ENCODE measurements around the gene CES3.

Gene CES3

DNA sequence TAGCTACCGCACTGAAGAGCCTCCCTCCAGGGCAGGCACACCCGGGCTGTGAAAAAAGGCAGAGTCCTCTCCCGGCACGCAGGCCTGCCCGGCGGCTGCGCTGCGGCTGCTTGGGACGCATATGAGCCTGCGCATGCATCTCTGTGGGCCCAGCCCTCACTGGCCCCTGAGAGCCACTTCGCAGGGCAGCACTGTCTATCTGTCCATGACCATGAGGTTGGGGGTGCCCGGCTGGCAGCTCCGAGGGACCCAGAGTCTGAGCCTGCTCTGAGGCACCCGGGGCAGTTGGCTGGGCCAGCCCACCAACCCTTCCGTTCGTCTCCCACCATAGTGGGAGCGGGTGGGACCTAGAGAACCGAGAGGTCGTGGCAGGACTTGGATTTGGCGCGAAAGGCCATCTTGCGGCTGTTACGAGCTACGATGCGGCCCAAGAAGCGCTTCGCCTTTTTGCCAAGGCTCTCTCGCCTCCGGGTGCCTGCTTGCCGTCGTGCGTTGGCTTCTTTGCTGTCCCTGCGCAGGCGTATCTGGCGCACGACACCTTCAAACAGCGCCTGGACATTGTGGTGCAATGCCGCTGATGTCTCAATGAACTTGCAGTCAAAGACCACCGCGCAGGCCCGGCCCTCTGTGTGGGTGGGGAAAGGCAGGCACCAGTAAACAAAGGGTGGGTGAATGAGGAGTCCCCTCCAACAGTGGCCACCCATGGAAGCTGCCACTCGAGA lies 39.2 kb upstream of the CES3 start:
- Histone ChIP-seq H3F3A (ENCODE audit: insufficient read depth, low read length) (no peaks in the 10 kb centered on the region), H3K9me3 (replicated peaks; ENCODE audit: insufficient read depth, low read length) (no peaks in the 10 kb centered on the region), H3K27ac (ENCODE audit: low read length) (no peak overlapping the region), H3K9me2 (replicated peaks; ENCODE audit: insufficient read depth, low read length) (no peaks in the 10 kb centered on the region), H3K79me2 (ENCODE audit: low read length) (no peaks in the 10 kb centered on the region), H3K36me3 (replicated peaks; ENCODE audit: insufficient read depth, low read length) (no peaks in the 10 kb centered on the region), H4K20me1 (ENCODE audit: insufficient read depth, low read length) (no peaks in the 10 kb centered on the region), H3K27me3 (replicated peaks; ENCODE audit: insufficient read depth, low read length) (peaks cover 74% of the 10 kb centered on the region), H3K4me2 (ENCODE audit: low read depth, low read length) (no peak overlapping the region), H3K9ac (ENCODE audit: low read length) (no peak overlapping the region), H3K4me3 (ENCODE audit: low read length) (no peak overlapping the region), H2AFZ (ENCODE audit: low read length) (no peak overlapping the region), H3K4me1 (ENCODE audit: low read length) (no peaks in the 10 kb centered on the region)
- no peak for DNase-seq
- TF ChIP-seq, protein P1, sequence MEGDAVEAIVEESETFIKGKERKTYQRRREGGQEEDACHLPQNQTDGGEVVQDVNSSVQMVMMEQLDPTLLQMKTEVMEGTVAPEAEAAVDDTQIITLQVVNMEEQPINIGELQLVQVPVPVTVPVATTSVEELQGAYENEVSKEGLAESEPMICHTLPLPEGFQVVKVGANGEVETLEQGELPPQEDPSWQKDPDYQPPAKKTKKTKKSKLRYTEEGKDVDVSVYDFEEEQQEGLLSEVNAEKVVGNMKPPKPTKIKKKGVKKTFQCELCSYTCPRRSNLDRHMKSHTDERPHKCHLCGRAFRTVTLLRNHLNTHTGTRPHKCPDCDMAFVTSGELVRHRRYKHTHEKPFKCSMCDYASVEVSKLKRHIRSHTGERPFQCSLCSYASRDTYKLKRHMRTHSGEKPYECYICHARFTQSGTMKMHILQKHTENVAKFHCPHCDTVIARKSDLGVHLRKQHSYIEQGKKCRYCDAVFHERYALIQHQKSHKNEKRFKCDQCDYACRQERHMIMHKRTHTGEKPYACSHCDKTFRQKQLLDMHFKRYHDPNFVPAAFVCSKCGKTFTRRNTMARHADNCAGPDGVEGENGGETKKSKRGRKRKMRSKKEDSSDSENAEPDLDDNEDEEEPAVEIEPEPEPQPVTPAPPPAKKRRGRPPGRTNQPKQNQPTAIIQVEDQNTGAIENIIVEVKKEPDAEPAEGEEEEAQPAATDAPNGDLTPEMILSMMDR (IDR thresholded peaks at IDR 0.05; ENCODE audit: low read length), result no peak
- TF ChIP-seq EZH2 (optimal IDR thresholded peaks at IDR 0.05; ENCODE audit: low read depth, low read length) (no peak), EZH2phosphoT487 (IDR thresholded peaks at IDR 0.05; ENCODE audit: low read length) (no peak)

DNA sequence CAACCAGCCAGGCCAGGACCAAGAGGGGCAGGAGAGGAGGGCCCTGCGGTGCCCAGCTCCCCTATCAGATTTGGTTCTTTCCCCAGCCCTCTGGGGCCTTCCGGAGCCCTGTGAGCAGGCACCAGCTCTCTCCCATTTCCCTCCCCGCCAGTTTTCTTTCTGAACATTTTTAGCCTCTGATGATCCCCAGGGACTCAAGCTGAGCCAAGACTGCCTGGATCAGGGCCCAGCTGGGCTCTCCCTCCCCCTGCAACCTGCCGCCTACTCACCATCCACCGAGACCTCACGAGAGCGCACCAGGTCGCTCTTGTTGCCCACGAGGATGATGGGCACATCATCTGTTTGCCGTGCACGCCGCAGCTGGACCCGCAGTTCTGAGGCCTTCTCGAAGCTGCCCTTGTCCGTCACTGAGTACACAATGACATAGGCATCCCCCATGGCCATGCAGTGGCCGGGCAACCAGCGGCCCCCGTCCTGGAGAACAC lies 37.8 kb upstream of the CES3 start:
- no peaks in the 10 kb centered on the region for H3K36me3 ChIP-seq (replicated peaks; ENCODE audit: insufficient read depth, low read length)
- H3K79me2 ChIP-seq (ENCODE audit: low read length), result no peaks in the 10 kb centered on the region
- DNase-seq, result no peak
- no peaks in the 10 kb centered on the region for H3F3A ChIP-seq (ENCODE audit: insufficient read depth, low read length)
- no peaks in the 10 kb centered on the region for H3K4me1 ChIP-seq (ENCODE audit: low read length)
- H3K27ac ChIP-seq (ENCODE audit: low read length), result no peak overlapping the region
- no peaks in the 10 kb centered on the region for H4K20me1 ChIP-seq (ENCODE audit: insufficient read depth, low read length)
- H3K9me2 ChIP-seq (replicated peaks; ENCODE audit: insufficient read depth, low read length), result no peaks in the 10 kb centered on the region
- H3K4me2 ChIP-seq (ENCODE audit: low read depth, low read length), result no peak overlapping the region
- H3K27me3 ChIP-seq (replicated peaks; ENCODE audit: insufficient read depth, low read length), result peaks cover 62% of the 10 kb centered on the region
- H3K9ac ChIP-seq (ENCODE audit: low read length), result no peak overlapping the region
- no peak overlapping the region for H2AFZ ChIP-seq (ENCODE audit: low read length)
- H3K9me3 ChIP-seq (replicated peaks; ENCODE audit: insufficient read depth, low read length), result no peaks in the 10 kb centered on the region
- H3K4me3 ChIP-seq (ENCODE audit: low read length), result no peak overlapping the region
- TF ChIP-seq EZH2 (optimal IDR thresholded peaks at IDR 0.05; ENCODE audit: low read depth, low read length) (no peak), EZH2phosphoT487 (IDR thresholded peaks at IDR 0.05; ENCODE audit: low read length) (no peak)
- TF ChIP-seq, protein P1 (IDR thresholded peaks at IDR 0.05; ENCODE audit: low read length), result no peak

DNA sequence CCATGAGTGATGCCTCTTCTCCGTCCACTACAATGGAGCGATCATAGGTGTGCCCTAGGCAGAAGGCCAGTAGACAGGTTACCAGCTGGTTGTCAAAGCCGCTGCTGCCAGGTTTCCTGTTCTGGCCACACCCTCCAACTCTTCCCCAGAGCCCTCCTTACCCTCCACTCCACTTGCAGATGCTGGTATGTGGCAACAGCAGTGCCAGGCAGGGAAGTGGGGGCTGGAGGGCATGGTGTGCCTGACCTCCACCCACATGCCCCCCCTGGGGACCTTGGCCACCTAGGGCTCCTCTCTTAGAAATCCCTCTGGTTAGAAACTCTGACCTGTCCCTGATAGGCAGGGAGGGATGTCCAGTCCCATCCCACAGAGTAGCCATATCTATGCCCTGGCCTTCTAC lies 37.2 kb upstream of the CES3 start:
- no peaks in the 10 kb centered on the region for H3K36me3 ChIP-seq (replicated peaks; ENCODE audit: insufficient read depth, low read length)
- no peaks in the 10 kb centered on the region for H3K79me2 ChIP-seq (ENCODE audit: low read length)
- H3K4me1 ChIP-seq (ENCODE audit: low read length), result no peaks in the 10 kb centered on the region
- no peaks in the 10 kb centered on the region for H4K20me1 ChIP-seq (ENCODE audit: insufficient read depth, low read length)
- no peak for DNase-seq
- H3K9me2 ChIP-seq (replicated peaks; ENCODE audit: insufficient read depth, low read length), result no peaks in the 10 kb centered on the region
- TF ChIP-seq EZH2 (optimal IDR thresholded peaks at IDR 0.05; ENCODE audit: low read depth, low read length) (no peak), EZH2phosphoT487 (IDR thresholded peaks at IDR 0.05; ENCODE audit: low read length) (no peak)
- TF ChIP-seq, protein P1 (IDR thresholded peaks at IDR 0.05; ENCODE audit: low read length), result no peak
- no peaks in the 10 kb centered on the region for H3F3A ChIP-seq (ENCODE audit: insufficient read depth, low read length)
- H3K9me3 ChIP-seq (replicated peaks; ENCODE audit: insufficient read depth, low read length), result no peaks in the 10 kb centered on the region
- no peak overlapping the region for H3K27ac ChIP-seq (ENCODE audit: low read length)
- H3K4me2 ChIP-seq (ENCODE audit: low read depth, low read length), result no peak overlapping the region
- no peak overlapping the region for H3K4me3 ChIP-seq (ENCODE audit: low read length)
- no peak overlapping the region for H2AFZ ChIP-seq (ENCODE audit: low read length)
- peaks cover 58% of the 10 kb centered on the region for H3K27me3 ChIP-seq (replicated peaks; ENCODE audit: insufficient read depth, low read length)
- no peak overlapping the region for H3K9ac ChIP-seq (ENCODE audit: low read length)

Measured in MM.1S (cell line).